Kidney epithelial cell (primary cell): Measurements from ENCODE around the gene EMILIN3. TPM values are rescaled to one million over a fixed set of nuclear protein-coding genes. Genes with fewer than 3 reads are reported as not detected.

Experiments
- DNase-seq: peaks from one replicate; pipeline ENCODE4 v3.0.0-alpha.2; 2010; ENCODE audit warnings: low read depth
- H3K27me3 ChIP-seq: 2 replicates; pipeline ENCODE4 v1.6.0; 2011; ENCODE audit warnings: low read length; ENCODE audit not compliant: control insufficient read depth, insufficient read depth
- H3K36me3 ChIP-seq: 2 replicates; pipeline ENCODE4 v1.5.1; 2011; ENCODE audit warnings: low read length; ENCODE audit not compliant: control insufficient read depth, insufficient read depth
- H3K4me3 ChIP-seq: 2 replicates; pipeline ENCODE4 v1.5.1; 2011; ENCODE audit warnings: low read depth, mild to moderate bottlenecking, control low read depth, low read length
- CTCF ChIP-seq: IDR thresholded peaks from 2 replicates; pipeline ENCODE4 v1.5.1; 2011; ENCODE audit warnings: mild to moderate bottlenecking, moderate library complexity, low read length, control low read depth, inconsistent platforms; ENCODE audit not compliant: insufficient read depth, poor library complexity, severe bottlenecking
- total RNA-seq: library from RNA; depleted of rRNA; stranded (reverse); fragments of >200 nt; gene quantifications from 2 replicates; pipeline ENCODE4 v1.2.3, GENCODE V29; 2015

EMILIN3 gene
- total RNA-seq, 1 donor from 2014 or later = 0.42 TPM

DNA sequence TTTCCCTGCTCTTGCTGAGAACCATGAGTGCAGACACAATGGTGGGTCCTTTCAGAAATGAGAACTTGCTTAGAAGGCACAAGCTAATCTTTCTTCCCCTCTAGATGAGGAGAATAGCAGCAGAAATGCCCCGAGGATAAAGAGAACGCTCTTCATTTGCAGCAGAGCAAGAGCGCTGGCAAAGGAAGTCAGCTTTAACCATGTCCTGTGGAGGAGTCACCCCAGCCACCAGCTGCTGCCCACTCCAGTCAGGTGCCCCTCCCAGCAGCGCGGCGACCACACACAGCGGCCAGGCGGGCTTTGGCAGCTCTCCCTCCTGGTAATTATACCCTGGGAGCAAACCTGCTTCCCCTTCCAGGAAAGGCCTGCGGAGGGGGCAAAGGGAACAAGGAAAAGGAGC is 42.4 kb upstream of the EMILIN3 start:
- Histone ChIP-seq H3K4me3 (no peak overlapping the region), H3K27me3 (no peaks in the 10 kb centered on the region), H3K36me3 (no peaks in the 10 kb centered on the region)
- TF ChIP-seq CTCF = no peak
- no peak for DNase-seq

- DNase-seq = no peak
- no peaks in the 10 kb centered on the region for H3K27me3 ChIP-seq
- no peaks in the 10 kb centered on the region for H3K36me3 ChIP-seq
- no peak overlapping the region for H3K4me3 ChIP-seq
- TF ChIP-seq CTCF = no peak
Measured at GRCh38 chr20:41408156-41408794, 41.7 kb upstream of the EMILIN3 start.

DNA sequence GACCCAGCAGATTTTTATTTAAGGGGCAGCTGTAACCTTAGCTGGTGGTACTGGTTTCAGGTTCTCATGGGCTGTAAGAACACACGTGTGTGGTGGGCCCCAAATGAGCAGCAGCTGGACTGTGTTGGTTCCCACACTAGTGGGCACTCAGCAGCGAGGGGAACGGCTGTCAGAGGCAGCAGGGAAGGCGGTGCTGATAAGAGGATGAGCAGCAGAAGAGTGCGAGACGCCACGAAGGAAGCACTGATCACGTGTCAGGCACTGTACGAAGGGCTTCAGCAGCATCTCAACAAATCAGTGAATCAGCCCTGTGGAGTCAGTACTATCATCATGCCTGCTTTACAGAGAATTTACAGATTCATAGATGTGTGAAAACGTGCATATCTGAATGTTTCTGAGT is 41.0 kb upstream of the EMILIN3 start:
- no peaks in the 10 kb centered on the region for H3K27me3 ChIP-seq
- no peak overlapping the region for H3K4me3 ChIP-seq
- H3K36me3 ChIP-seq = no peaks in the 10 kb centered on the region
- TF ChIP-seq CTCF = no peak
- no peak for DNase-seq

DNA sequence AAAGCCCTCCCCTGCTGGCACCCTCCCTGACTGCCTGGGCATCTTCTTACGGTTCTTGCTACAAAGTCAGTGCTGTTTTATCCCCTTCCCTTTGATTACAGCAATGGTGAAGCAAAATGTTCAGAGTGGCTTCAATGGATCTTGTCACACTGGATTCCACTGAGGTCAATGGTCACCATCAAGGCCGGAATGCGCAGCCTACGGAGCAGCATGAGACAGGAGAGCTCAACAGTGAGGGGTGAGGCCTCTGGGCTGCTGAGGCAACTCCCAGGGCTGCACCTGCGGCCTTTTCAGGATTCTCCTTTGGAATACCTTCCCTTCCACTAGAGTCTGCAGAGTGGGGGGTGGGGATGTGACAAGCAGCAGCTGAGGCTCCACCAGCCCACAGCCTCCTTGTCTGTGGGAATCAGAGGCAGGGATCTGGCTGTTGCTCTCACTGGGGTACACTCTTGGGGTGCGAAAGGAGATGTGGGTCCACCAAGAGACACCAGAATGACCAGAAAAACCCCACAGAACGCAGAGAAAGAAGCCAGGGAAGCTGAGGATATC is 40.4 kb upstream of the EMILIN3 start:
- no peaks in the 10 kb centered on the region for H3K36me3 ChIP-seq

GRCh38 chr20:41406353-41406752 is 39.7 kb upstream of the EMILIN3 start:
- no peaks in the 10 kb centered on the region for H3K27me3 ChIP-seq
- no peak for DNase-seq
- no peak for TF ChIP-seq CTCF
- no peak overlapping the region for H3K4me3 ChIP-seq
- no peaks in the 10 kb centered on the region for H3K36me3 ChIP-seq

More for the DNA sequence above, 40.4 kb upstream of the EMILIN3 start:
- Histone ChIP-seq H3K4me3 (no peak overlapping the region), H3K27me3 (no peaks in the 10 kb centered on the region)
- DNase-seq = no peak
- TF ChIP-seq CTCF = no peak

DNA sequence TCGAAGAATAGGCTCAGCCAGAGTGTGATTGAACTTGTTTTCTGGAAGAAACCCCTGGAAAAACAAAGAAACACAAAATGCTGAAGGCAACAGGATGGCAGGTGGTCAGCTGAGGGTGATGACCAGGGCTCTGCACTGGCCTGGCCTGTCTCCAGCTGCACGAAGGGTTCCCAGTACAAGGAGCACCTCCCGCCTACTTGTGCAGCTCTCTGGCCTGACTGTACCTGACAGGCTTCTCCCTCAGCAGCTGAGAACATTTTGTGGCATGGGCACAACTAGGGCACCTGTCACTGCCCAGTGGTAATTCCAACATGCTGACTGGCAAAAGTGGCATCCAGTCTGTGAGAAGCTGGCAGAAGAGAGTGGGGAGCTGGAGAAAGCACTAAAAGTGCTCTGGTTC is 38.8 kb upstream of the EMILIN3 start:
- Histone ChIP-seq H3K27me3 (no peaks in the 10 kb centered on the region), H3K36me3 (no peaks in the 10 kb centered on the region), H3K4me3 (no peak overlapping the region)
- TF ChIP-seq CTCF = no peak
- no peak for DNase-seq
